ENCODE results near the gene PRMT7.

- peak; percentile 52 for TF ChIP-seq CTCF (IDR thresholded peaks at IDR 0.05; ENCODE audit: poor library complexity, severe bottlenecking)
- TF ChIP-seq EZH2 (IDR thresholded peaks at IDR 0.05; ENCODE audit: borderline replicate concordance, insufficient read depth, low read length, poor library complexity, severe bottlenecking) = no peak
- no peak for TF ChIP-seq POLR2AphosphoS5 (IDR thresholded peaks at IDR 0.05)
- TF ChIP-seq, protein P1, sequence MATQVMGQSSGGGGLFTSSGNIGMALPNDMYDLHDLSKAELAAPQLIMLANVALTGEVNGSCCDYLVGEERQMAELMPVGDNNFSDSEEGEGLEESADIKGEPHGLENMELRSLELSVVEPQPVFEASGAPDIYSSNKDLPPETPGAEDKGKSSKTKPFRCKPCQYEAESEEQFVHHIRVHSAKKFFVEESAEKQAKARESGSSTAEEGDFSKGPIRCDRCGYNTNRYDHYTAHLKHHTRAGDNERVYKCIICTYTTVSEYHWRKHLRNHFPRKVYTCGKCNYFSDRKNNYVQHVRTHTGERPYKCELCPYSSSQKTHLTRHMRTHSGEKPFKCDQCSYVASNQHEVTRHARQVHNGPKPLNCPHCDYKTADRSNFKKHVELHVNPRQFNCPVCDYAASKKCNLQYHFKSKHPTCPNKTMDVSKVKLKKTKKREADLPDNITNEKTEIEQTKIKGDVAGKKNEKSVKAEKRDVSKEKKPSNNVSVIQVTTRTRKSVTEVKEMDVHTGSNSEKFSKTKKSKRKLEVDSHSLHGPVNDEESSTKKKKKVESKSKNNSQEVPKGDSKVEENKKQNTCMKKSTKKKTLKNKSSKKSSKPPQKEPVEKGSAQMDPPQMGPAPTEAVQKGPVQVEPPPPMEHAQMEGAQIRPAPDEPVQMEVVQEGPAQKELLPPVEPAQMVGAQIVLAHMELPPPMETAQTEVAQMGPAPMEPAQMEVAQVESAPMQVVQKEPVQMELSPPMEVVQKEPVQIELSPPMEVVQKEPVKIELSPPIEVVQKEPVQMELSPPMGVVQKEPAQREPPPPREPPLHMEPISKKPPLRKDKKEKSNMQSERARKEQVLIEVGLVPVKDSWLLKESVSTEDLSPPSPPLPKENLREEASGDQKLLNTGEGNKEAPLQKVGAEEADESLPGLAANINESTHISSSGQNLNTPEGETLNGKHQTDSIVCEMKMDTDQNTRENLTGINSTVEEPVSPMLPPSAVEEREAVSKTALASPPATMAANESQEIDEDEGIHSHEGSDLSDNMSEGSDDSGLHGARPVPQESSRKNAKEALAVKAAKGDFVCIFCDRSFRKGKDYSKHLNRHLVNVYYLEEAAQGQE (IDR thresholded peaks at IDR 0.05; ENCODE audit: borderline replicate concordance) = no peak
- TF ChIP-seq RAD21 (conservative IDR thresholded peaks at IDR 0.05) = peak; percentile 53
- TF ChIP-seq TAF1 (IDR thresholded peaks at IDR 0.05; ENCODE audit: low read depth) = no peak
- no peak for TF ChIP-seq EP300 (conservative IDR thresholded peaks at IDR 0.05; ENCODE audit: poor library complexity, severe bottlenecking)
- TF ChIP-seq SMC3 (conservative IDR thresholded peaks at IDR 0.05; ENCODE audit: poor library complexity) = peak; percentile 54
These were observed 56.2 kb downstream of the PRMT7 start for GRCh38 chr16:68367030-68367429.
